GM19043 (cell line): ENCODE data around the gene RBP5.

Experiments
- ATAC-seq: cut with Tn5 transposase; IDR thresholded peaks from one replicate; pipeline ENCODE4 v1.9.1; 2021; ENCODE audit warnings: low read depth; ENCODE audit not compliant: unreplicated experiment

The RBP5 gene, protein sequence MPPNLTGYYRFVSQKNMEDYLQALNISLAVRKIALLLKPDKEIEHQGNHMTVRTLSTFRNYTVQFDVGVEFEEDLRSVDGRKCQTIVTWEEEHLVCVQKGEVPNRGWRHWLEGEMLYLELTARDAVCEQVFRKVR

DNA sequence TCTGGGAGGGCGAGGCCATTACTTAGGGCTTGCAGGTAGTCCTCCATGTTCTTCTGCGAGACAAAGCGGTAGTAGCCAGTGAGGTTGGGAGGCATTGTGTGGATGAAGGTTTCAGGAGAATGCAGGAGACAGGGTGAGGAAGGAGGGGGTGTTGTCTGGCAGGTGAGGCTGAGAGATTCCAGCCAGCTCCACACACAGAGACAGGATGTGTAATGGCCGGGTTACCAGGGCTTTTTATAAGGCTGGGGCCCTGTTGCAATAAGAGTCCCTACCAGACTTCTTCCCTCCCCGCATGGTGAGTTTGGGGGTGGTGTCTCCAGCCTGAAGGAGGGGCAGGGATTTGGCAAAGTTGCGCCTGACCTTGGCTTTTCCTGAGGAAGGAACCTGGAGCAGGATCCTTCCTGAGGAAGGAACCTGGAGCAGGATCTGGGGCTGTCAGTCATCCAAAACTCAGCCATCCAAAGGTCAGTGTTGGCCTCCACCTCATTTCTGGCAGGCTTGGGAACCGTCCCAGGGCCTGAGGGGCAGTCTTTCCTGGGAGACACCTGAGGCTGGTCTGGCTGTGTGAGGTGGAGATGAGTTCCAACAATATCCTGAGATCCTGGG lies at the start of gene RBP5:
RBP5 (minus strand) TSS at position 209 of the 606 bp plus-strand sequence; CDS start at position 95, 114 bp downstream.
- ATAC-seq, result no peak

DNA sequence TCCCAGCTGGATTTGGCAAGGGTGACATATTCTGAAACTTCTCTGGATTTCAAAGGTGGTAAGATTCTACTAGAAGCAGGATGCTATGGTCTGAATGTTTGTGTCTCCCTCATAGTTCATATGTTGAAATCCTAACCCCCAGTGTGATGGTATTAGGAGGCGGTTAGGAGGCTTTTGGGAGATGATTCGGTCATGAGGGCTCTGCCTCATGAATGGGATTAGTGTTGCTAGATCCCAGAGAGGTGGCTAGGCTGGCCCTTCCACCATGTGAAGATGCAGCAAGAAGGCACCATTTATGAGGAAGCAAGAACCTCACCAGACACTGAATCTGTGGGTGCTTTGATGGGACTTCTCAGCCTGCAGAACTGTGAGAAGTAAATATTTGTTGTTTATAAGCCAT lies 49.8 kb upstream of the RBP5 start:
- no peak for ATAC-seq

DNA sequence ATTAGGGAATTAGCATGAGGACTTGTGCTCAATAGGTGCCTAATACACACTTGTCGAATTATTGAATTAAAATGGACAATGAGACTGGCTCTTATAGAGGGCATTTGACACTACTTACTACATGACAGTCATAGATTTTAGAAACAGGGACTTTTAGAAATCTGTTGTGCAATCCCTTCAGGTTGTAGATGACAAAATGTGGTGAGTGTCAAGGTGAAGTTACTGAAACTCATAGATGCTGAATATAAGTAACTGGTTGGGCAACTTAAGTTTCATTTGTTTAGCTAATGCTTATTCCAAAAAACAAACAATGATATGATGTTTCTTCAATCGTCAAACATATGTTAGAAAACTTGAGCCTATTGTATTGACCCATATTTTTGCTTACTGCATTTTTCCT lies 47.9 kb upstream of the RBP5 start:
- ATAC-seq, result no peak

DNA sequence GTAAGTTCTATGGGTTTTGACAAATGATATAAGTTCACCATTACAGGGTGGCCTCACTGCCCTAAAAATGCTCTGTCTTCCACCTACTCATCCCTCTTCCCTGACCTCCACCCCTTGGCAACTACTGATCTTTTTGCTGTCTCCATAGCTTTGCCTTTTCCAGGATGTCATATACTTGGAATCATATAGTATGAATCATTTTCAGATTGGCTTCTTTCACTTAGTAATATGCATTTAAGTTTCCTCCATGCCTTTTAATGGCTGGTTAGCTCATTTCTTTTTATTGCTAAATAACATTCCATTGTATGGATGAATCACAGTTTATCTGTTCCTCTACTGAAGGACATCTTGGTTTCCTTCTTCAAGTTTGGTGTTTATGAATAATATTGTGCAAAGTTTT lies 46.8 kb upstream of the RBP5 start:
- no peak for ATAC-seq

DNA sequence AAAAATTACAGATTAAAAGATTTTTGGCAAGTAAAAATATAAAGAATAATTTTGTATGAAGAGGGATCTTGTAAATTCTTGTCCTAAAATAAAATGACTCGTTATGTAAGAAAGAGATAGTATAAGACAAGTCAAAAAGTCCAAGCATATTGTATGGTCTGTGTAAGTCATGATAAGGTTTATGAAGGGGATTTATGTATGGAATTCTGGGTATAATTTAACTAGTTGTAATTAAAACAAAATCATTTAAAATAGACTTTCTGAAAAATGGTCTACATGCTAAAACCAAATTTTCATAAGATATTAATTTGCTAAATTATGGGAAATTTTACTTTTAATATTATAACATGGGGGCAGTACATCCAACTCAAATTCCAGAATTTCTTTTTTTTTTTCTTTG lies 43.2 kb upstream of the RBP5 start:
- ATAC-seq, result no peak

DNA sequence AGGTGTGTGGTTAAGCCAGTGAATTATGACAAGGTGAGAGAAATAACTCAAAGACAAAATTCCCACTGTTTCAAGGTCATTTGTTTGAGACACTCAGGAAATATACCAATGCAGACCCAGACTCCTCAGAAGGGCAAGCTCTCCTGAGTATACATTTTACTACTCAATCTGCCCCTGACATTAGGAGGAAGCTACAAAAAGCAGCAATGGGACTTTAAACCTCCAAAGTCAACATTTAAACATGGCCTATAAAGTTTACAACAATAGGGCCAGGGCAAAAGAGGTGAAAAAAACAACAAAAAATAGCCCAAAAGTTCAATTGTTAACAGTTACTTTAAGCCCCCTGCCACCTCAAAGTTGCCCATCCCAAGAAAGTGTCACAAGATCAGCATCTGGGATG lies 41.3 kb upstream of the RBP5 start:
- ATAC-seq, result no peak

DNA sequence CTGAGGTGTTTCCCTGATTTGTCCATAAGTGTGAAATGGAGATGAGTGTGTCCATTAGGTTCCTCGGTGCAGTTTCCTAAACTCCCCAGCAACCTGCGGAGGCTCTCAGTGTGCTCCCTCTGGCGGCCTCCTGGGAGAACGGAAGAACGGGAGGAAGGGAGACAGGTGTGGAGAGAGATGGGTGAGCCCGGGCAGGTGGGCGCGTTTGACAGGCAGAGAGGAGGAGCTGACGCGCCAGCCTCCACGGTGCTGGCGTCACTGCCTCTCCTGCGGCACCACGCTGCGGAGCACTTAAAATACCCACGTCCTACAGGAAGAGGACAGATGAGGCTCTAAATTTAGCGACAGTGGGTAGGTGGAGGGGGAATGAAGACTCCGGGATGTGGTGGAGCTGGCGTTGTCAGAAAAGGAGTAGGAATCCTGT lies 34.0 kb upstream of the RBP5 start:
- ATAC-seq, result no peak

DNA sequence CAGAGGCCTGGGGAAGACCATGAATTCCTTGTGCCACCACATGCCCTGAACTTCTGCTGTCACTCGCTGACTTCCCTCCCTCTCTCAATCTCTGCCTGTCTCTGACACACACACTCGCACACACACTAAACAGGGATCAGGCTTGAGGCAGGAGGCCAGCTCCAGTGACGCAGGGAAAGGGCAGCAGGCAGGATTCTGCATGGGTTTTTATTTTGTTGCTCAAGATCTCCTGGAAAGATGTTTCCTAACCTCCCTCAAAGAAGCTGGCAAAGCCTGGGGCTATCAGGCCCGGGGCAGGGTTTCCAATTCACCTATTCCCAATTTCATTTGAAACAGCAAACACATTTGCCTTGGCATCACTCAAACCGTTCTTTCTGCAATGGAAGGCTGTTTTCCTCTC lies 33.1 kb upstream of the RBP5 start:
- ATAC-seq, result no peak

DNA sequence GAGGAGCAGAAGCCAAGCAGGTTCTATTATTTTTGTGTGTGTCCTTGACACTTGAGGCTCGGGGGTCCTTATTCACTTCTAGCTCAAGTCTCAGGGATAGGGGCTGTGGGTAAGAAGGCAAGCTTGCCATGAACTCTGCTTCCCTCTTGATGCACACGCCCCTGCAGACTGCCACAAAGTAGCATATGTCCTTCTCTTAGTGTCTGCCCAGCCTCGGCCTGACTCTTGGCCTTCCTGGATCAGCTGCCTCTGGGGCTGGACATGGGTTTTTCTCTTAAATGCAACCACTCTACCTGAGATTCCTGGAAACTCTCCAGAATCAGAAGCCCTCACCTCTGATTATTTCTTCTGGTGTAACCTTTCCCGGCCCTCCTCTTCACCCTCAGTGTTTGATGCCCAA lies 32.6 kb upstream of the RBP5 start:
- no peak for ATAC-seq

DNA sequence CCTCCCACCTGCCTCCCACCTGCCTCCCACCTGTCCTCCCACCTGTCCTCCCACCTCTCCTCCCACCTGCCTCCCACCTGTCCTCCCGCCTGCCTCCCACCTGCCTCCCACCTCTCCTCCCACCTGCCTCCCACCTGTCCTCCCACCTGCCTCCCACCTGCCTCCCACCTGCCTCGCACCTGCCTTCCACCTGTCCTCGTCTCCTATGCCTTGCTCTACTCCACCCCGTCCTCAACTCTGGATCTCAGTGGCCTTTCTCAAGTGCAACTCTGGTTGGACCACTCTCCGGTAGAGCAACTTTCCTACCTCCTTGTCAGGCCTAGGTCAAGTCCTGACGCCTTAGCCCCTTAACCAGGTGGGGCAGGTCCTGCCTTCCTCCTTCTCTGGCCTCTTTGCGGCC lies 31.5 kb upstream of the RBP5 start:
- no peak for ATAC-seq

DNA sequence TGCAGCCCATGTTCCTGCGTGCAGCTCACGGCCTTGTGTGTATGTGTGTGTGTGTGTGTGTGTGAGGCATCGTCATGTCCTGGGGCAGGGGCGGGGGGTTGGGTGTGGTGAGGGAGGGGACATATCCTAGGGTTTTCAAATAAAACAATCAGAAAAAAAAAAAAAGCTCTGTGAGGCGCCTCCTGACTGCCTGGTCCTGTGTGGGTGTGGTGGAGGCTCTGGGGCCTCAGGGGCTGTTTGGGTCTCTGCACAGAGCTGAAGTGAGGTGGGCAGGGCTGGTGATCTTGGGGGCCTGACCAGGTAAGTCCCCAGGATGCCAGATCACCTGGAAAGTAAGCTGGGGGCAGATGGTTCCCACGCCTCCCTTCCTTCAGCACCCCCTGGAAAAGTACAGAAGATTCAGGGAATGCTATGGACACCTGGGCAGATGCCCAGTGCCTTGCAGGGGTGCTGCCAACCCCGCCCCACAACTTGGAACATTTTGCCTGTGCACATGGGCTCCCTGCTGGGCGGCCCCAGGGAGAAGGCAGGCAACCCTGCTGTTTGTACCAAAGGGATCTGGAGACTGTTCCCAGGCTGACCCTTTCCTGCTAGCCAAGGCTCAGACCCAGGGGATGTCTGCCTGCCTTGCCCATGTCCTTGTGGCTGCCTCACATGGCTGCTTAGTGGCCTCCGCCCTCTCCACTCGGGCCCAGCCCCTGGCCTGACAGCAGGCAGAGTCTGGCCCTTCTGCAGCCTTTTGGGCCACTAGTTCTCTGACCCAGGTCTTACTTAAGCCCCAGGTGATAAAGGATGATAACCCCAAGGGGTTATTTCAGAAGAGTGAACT lies 30.3 kb upstream of the RBP5 start:
- no peak for ATAC-seq

DNA sequence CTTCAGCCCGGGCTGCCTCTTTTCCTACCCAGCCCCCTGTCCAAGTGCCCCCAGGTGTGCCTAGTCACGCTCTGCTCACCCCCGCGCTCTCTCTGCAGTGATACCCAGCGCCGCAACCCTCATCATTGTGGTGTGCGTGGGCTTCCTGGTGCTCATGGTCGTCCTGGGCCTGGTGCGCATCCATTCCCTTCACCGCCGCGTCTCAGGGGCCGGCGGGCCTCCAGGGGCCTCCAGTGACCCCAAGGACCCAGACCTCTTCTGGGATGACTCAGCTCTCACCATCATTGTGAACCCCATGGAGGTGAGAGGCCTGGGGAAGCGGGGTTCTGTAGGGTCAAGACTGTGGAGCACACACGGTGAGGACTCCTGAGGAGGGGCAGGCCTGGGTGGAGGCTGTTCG lies 28.7 kb upstream of the RBP5 start:
- ATAC-seq, result no peak

DNA sequence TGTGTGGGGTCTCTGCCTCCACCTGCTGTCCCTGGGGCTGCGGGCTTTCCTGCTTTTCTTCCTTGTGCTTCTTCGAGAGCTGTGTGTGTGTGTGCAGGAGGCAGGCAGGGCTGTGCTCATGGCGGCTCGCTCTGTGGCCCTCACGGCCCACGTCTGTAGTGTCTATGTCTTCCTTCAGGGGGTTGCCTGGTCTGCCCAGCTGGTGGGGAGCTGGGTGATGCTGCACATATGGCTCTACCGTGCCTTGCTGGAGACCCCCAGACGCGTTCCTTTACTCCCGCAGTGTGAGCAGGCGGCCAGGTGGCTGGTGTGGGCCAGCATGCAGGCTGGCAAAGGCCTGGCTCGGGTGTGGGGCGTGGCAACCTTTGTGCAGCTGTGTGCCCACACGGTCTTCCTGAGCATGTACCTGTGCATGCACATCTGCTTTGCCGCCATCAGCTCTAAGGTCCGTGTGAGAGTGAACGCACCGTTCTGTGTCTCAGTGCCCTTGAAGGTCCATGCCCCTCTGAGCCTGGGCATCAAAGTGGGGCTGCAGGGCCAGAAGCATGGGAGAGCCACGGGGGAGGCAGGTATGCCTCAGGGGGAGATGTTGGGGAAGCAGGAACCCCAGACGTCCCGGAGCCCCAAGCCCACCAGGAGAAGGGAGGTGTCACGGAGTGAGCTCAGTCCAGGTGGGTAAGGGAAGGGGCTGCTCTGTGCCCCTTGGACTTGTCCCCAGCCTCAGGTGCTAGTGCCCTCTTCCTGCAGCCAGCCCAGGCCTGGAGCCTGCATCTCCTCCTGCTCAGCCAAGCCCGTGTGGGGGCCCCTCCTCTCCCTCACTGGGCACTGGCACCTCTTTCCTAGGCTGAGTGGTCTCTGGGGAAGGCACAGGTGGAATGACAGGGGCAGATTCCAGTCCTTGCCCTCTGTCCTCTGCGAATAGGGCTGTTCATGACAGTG lies 27.8 kb upstream of the RBP5 start:
- no peak for ATAC-seq

DNA sequence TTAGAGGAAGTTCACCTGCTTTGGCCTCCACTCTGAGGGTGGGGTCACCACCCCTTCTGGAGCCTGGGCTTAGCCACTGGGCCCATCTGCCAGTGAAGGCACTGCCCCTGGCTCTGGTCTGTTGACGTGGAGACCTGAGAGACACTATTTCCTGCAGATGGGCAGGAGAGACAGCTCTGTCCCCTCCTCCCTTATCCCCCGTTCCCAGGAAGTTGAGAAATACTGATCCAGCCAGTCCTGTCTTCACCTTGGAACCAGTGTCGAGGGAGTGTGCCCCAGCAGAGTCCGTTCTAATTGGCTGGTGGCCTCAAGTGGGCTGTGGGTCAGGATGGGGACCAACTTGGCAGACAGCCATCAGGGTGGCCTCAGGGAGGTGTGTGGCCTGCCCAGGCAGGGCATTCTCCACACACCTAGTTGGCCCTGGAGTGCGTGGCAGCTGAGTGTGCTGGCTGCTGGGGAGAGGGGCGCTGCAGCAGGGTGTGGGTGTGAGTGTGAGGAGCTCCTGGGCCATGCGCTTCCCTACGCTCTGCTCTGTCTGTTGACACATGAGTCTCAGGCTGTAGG lies 26.9 kb upstream of the RBP5 start:
- ATAC-seq, result no peak

DNA sequence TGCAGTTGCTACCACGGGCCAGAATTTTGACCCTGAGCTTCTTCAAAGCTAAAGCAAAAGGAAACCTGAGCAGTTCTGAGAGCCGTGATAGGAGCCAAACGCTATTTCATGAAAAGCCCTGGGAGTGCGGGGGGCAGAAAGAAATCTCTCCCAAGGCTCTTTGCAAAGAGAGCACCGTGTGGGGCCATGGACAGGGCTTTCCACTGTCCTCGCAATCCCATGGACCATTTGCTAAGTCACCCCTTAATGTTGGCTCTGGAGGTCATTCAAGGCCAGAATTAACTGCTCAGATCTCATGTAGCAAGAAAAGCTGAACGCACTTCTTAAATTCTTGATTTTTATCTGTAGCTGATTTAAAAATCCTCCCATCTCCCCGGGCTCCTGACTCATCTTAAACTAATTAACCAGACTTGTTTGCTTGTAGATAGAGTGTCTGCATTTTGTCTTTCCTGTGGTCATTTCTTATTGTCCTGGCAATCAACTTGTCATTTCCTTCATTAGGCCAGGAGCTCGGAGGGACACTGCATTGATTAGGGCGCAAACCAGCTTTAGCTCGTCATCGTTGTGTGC lies 26.3 kb upstream of the RBP5 start:
- no peak for ATAC-seq

DNA sequence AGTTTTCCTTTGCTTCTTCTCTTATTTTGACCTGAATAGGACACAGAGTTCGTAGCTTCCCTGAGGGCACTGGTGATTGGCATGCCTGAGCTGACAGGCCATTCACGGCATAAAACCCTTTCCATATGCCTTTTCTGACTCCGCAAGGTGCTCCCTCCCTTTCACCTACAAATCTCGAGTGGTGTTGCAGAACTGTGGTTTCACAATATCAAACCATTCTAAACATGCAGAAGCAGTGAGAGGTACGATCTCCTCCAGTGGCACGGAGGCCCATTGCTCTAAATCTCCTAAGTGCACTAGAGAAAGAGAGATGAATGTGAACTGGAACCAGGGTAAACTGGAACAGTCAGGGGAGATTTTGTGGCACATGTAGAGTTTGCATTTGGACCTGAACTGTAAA lies 25.4 kb upstream of the RBP5 start:
- no peak for ATAC-seq

DNA sequence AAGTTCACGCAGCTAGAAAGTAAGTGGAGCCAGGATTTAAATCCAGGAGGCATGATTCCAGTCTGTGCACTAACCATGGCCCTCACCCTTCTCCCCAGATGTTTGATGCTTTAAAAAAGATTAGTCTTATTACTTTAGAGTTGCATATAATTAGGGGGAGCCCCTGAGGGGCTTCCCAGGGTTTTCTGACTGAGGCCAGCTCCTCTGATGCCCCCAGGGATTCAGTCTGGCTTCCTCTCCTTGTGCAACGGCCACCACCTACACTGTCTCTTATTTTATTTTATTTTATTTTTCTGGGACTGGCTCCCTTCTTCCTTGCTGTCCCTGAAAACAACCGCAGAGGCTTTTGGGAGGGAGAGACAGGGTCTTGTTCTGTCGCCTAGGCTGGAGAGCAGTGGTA lies 24.1 kb upstream of the RBP5 start:
- no peak for ATAC-seq

DNA sequence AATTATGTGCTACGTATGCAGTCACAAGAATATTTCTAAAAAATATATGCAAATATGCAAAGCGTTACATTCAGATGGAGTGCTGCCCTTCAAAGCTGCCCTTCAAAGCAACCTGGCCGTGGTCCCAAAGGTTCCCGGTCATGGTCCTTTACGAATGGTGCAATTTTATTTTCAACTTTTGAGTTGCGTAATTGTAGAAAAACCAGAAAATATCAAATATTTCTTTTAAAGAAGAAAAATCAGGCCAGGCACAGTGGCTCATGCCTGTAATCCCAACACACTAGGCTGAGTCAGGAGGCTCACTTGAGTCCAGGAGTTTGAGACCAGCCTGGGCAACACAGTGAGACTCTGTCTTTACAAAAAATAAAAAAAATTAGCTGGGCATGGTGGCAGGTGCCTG lies 22.8 kb upstream of the RBP5 start:
- no peak for ATAC-seq

DNA sequence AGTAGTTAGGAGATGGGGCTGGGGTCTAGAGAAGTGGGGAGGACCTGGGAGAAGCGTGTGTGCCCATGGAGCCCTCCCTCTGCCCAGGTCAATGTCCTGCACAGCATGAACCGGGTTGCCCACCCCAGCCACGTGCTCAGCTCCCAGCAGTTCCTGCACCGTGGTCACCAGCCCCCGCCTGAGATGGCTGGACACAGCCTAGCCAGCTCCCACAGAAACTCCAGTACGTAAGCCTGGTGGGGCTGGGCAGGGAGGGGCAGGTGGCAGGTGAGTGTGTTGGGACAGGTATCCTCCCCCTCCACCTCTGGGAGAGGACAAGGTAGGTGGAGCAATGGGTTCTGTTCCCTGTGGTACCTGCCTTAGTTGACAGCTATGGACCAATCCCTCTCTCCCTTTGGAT lies 22.2 kb upstream of the RBP5 start:
- ATAC-seq, result no peak

DNA sequence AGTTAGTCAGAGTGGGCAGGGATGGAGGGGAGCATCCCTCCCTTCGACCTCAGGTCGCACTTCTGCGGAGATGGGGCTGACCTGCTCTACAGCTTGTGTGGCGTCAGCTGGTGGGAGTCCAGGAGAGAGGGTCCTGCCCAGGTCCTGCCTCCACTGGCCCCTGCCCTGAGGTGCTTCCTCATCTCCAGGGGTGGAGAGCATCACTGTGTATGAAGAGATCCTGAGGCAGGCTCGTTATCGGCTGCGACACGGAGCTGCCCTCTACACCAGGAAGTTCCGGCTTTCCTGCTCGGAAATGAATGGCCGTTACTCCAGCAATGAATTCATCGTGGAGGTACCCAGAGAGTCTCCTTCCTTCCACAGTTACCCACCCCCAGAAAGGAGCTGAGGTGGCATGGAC lies 21.7 kb upstream of the RBP5 start:
- no peak for ATAC-seq
